HCT116 (cell line): ENCODE measurements around the gene CPNE8. TPM values are rescaled to one million over a fixed set of nuclear protein-coding genes. Genes with fewer than 3 reads are reported as not detected.

Experiments
- ATAC-seq: fragments of 200-7000 bp; cut with Tn5 transposase; 2 replicates; pipeline ENCODE4 v1.9.1; 2020; ENCODE audit warnings: mild to moderate bottlenecking, moderate library complexity
- BruUV-seq: library from RNA; stranded (reverse); fragments of 400-500 nt; replicated peaks from 2 replicates; lab custom pipeline; 2021; lab: Mats Ljungman, UMichigan
- CTCF ChIA-PET: fragments of 300-600 bp; sonication (Branson Sonifier 250); formaldehyde crosslinking; loops from one replicate; lab custom pipeline; 2021; ENCODE audit warnings: antibody characterized with exemption; lab: Charles Lee
- POLR2A ChIA-PET: fragments of 300-600, 350-600 bp; sonication (Branson Sonifier 250); formaldehyde crosslinking; loops from one replicate; lab custom pipeline; 2021; ENCODE audit warnings: antibody characterized with exemption; lab: Charles Lee
- RAD21 ChIA-PET, 2 experiments: fragments of 300-600 bp; sonication (Branson Sonifier 250); formaldehyde crosslinking; loops; one replicate each; lab custom pipeline; 2023; ENCODE audit warnings: low total read pairs in 2 of 2; ENCODE audit not compliant: uncharacterized antibody in 2 of 2, unreplicated experiment in 2 of 2, low non-redundant PET in 1 of 2; lab: Charles Lee
- DNase-seq: peaks from one replicate; pipeline ENCODE4 v3.0.0-alpha.2; 2010; ENCODE audit warnings: low read depth, low spot score
- H2AFZ ChIP-seq: fragments of 200-600 bp; shearing (Covaris generic), sonication (generic); 2 replicates; pipeline ENCODE4 v1.6.1; 2017; ENCODE audit warnings: low read depth, mixed run types, mixed read lengths, antibody characterized with exemption, low read length; ENCODE audit not compliant: poor library complexity, severe bottlenecking
- H3K27ac ChIP-seq: 2 replicates; pipeline ENCODE4 v1.5.1; 2012; ENCODE audit warnings: low read depth, low read length
- H3K27me3 ChIP-seq: fragments of 200-600 bp; sonication (generic); 2 replicates; pipeline ENCODE4 v1.6.1; 2016; ENCODE audit warnings: mixed run types, low read length, mixed read lengths; ENCODE audit not compliant: insufficient read depth
- H3K36me3 ChIP-seq, 2 experiments: fragments of 200-500 bp in 1 of 2; fragments of 200-600 bp in 1 of 2; sonication (Bioruptor generic) in 1 of 2; sonication (generic) in 1 of 2; 2 replicates each; pipeline versions ENCODE4 v1.5.1 to v1.6.1; 2014 to 2016; ENCODE audit warnings: low read length in 2 of 2, inconsistent platforms in 1 of 2, mixed read lengths in 1 of 2, mixed run types in 1 of 2; ENCODE audit not compliant: insufficient read depth in 2 of 2, control insufficient read depth in 1 of 2
- H3K4me1 ChIP-seq, 2 experiments: fragments of 200-600 bp in 1 of 2; sonication (generic) in 1 of 2; 2 replicates each; pipeline versions ENCODE4 v1.5.1 to v1.6.1; 2012 to 2017; ENCODE audit warnings: low read length in 2 of 2, inconsistent platforms in 1 of 2, mild to moderate bottlenecking in 1 of 2, mixed read lengths in 1 of 2, mixed run types in 1 of 2, moderate library complexity in 1 of 2; ENCODE audit not compliant: insufficient read depth in 2 of 2, control insufficient read depth in 1 of 2
- H3K4me2 ChIP-seq: fragments of 200-600 bp; sonication (generic); 2 replicates; pipeline ENCODE4 v1.6.1; 2017; ENCODE audit warnings: mixed run types, low read length, mixed read lengths
- H3K4me3 ChIP-seq, 2 experiments: fragments of 200-600 bp in 1 of 2; sonication (generic) in 1 of 2; replicated peaks in 1 of 2; 2 replicates each; pipeline ENCODE4 v1.5.1; 2011 to 2016; ENCODE audit warnings: low read length in 2 of 2, control low read depth in 1 of 2, low read depth in 1 of 2, mild to moderate bottlenecking in 1 of 2, mixed read lengths in 1 of 2, mixed run types in 1 of 2
- H3K79me2 ChIP-seq: fragments of 200-600 bp; sonication (generic); 2 replicates; pipeline ENCODE4 v1.6.1; 2017; ENCODE audit warnings: mild to moderate bottlenecking, mixed run types, low read length, moderate library complexity, mixed read lengths; ENCODE audit not compliant: insufficient read depth
- H3K9ac ChIP-seq: fragments of 200-600 bp; sonication (generic); 2 replicates; pipeline ENCODE4 v1.6.1; 2016; ENCODE audit warnings: low read length, mixed read lengths
- H3K9me2 ChIP-seq: fragments of 200-600 bp; sonication (generic), shearing (Covaris generic); 2 replicates; pipeline ENCODE4 v1.6.1; 2017; ENCODE audit warnings: mixed run types, mild to moderate bottlenecking, moderate library complexity; ENCODE audit not compliant: insufficient read depth
- H3K9me3 ChIP-seq, 2 experiments: fragments of 200-500 bp in 1 of 2; fragments of 200-600 bp in 1 of 2; sonication (Bioruptor generic) in 1 of 2; sonication (generic) in 1 of 2; 2 replicates each; pipeline ENCODE4 v1.6.1; 2014 to 2017; ENCODE audit warnings: low read length in 2 of 2, mixed read lengths in 2 of 2, inconsistent platforms in 1 of 2, low read depth in 1 of 2, mild to moderate bottlenecking in 1 of 2, mixed run types in 1 of 2, moderate library complexity in 1 of 2; ENCODE audit not compliant: control insufficient read depth in 1 of 2, insufficient read depth in 1 of 2
- H4K20me1 ChIP-seq: fragments of 200-600 bp; sonication (generic), shearing (Covaris generic); 2 replicates; pipeline ENCODE4 v1.6.1; 2017; ENCODE audit warnings: mixed run types, mild to moderate bottlenecking, moderate library complexity; ENCODE audit not compliant: insufficient read depth
- EGR1 ChIP-seq: IDR thresholded peaks from 2 replicates; pipeline ENCODE4 v1.6.1; 2012; ENCODE audit warnings: low read depth
- RAD21 ChIP-seq: IDR thresholded peaks from 2 replicates; pipeline ENCODE4 v1.6.1; 2012; ENCODE audit warnings: low read depth, mild to moderate bottlenecking
- TCF7L2 ChIP-seq: IDR thresholded peaks from 2 replicates; pipeline ENCODE4 v1.7.0; 2011; ENCODE audit warnings: borderline replicate concordance, inconsistent platforms; ENCODE audit not compliant: insufficient read depth, insufficient read length; ENCODE audit errors: extremely low read depth
- YY1 ChIP-seq: IDR thresholded peaks from 2 replicates; pipeline ENCODE4 v1.6.1; 2011; ENCODE audit warnings: low read length, low read depth, moderate library complexity, mild to moderate bottlenecking; ENCODE audit not compliant: insufficient replicate concordance; ENCODE audit errors: extremely low read depth
- ZFX ChIP-seq: fragments of 450-650 bp; IDR thresholded peaks from 2 replicates; pipeline ENCODE4 v1.6.1; 2017
- intact Hi-C: fragments of 100-400 bp; cut with micrococcal nuclease; formaldehyde crosslinking; loops from 2 replicates; pipeline ENCODE4 v1.10.0; 2022
- total RNA-seq: library from RNA; stranded (reverse); gene quantifications from one replicate; pipeline ENCODE4 v1.2.1, GENCODE V29; 2021; ENCODE audit not compliant: unreplicated experiment
- TF ChIP-seq, protein P1 (sequence below): IDR thresholded peaks from 2 replicates; pipeline ENCODE4 v1.6.1; 2011; ENCODE audit warnings: mild to moderate bottlenecking, low read length, moderate library complexity; ENCODE audit not compliant: insufficient replicate concordance; ENCODE audit errors: extremely low read depth
- TF ChIP-seq, protein P2 (sequence below): IDR thresholded peaks from 2 replicates; pipeline ENCODE4 v1.6.1; 2012; ENCODE audit warnings: low read depth
- TF ChIP-seq, protein P3 (sequence below), 3 experiments: fragments of 200-600 bp in 1 of 3; sonication (generic) in 1 of 3; IDR thresholded peaks in 2 of 3; conservative IDR thresholded peaks in 1 of 3; 2 replicates each; pipeline ENCODE4 v1.5.1; 2012 to 2017; ENCODE audit warnings: low read depth in 2 of 3, low read length in 2 of 3, antibody characterized with exemption in 1 of 3, borderline replicate concordance in 1 of 3, control low read depth in 1 of 3, mild to moderate bottlenecking in 1 of 3, mixed read lengths in 1 of 3, mixed run types in 1 of 3, moderate library complexity in 1 of 3; ENCODE audit not compliant: insufficient read depth in 1 of 3
- TF ChIP-seq, protein P4 (sequence below): IDR thresholded peaks from 2 replicates; pipeline ENCODE4 v1.6.1; 2012

Gene CPNE8
- total RNA-seq, 1 experiment from 2014 or later: 14.2 TPM

DNA sequence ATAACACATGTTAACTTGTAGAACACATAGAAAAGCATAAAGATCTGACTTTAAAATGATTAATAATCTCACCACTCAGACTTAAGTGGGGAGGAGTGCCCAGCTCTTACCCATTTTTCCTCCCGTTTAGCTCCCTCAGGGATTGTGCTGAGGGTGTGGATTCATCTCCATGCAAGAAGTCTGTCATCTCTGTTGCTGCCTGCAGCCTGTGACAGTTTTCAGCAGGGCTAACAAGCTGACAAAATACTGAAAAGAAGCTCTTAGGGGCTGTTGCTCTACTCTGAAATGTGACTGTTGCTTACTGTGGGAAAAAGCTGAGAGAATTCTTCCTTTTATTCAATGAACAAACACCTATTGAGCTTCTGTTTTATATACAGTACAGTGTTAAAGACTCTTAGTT is 216.2 kb downstream of the CPNE8 start:
- no peaks in the 10 kb centered on the region for H4K20me1 ChIP-seq
- POLR2A ChIA-PET: no interaction called here
- no peak overlapping the region for H2AFZ ChIP-seq
- H3K4me2 ChIP-seq: no peak overlapping the region
- H3K4me1 ChIP-seq: no peaks in the 10 kb centered on the region
- DNase-seq (no peak), ATAC-seq (no peak)
- H3K9ac ChIP-seq: no peak overlapping the region
- RAD21 ChIA-PET: no interaction called here
- H3K9me3 ChIP-seq: no peaks in the 10 kb centered on the region
- TF ChIP-seq, protein P1, sequence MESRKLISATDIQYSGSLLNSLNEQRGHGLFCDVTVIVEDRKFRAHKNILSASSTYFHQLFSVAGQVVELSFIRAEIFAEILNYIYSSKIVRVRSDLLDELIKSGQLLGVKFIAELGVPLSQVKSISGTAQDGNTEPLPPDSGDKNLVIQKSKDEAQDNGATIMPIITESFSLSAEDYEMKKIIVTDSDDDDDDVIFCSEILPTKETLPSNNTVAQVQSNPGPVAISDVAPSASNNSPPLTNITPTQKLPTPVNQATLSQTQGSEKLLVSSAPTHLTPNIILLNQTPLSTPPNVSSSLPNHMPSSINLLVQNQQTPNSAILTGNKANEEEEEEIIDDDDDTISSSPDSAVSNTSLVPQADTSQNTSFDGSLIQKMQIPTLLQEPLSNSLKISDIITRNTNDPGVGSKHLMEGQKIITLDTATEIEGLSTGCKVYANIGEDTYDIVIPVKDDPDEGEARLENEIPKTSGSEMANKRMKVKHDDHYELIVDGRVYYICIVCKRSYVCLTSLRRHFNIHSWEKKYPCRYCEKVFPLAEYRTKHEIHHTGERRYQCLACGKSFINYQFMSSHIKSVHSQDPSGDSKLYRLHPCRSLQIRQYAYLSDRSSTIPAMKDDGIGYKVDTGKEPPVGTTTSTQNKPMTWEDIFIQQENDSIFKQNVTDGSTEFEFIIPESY: no peak
- TF ChIP-seq EGR1: no peak
- TF ChIP-seq YY1: no peak
- no peak for TF ChIP-seq RAD21
- TF ChIP-seq, protein P2, sequence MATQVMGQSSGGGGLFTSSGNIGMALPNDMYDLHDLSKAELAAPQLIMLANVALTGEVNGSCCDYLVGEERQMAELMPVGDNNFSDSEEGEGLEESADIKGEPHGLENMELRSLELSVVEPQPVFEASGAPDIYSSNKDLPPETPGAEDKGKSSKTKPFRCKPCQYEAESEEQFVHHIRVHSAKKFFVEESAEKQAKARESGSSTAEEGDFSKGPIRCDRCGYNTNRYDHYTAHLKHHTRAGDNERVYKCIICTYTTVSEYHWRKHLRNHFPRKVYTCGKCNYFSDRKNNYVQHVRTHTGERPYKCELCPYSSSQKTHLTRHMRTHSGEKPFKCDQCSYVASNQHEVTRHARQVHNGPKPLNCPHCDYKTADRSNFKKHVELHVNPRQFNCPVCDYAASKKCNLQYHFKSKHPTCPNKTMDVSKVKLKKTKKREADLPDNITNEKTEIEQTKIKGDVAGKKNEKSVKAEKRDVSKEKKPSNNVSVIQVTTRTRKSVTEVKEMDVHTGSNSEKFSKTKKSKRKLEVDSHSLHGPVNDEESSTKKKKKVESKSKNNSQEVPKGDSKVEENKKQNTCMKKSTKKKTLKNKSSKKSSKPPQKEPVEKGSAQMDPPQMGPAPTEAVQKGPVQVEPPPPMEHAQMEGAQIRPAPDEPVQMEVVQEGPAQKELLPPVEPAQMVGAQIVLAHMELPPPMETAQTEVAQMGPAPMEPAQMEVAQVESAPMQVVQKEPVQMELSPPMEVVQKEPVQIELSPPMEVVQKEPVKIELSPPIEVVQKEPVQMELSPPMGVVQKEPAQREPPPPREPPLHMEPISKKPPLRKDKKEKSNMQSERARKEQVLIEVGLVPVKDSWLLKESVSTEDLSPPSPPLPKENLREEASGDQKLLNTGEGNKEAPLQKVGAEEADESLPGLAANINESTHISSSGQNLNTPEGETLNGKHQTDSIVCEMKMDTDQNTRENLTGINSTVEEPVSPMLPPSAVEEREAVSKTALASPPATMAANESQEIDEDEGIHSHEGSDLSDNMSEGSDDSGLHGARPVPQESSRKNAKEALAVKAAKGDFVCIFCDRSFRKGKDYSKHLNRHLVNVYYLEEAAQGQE: no peak
- TF ChIP-seq, protein P3, sequence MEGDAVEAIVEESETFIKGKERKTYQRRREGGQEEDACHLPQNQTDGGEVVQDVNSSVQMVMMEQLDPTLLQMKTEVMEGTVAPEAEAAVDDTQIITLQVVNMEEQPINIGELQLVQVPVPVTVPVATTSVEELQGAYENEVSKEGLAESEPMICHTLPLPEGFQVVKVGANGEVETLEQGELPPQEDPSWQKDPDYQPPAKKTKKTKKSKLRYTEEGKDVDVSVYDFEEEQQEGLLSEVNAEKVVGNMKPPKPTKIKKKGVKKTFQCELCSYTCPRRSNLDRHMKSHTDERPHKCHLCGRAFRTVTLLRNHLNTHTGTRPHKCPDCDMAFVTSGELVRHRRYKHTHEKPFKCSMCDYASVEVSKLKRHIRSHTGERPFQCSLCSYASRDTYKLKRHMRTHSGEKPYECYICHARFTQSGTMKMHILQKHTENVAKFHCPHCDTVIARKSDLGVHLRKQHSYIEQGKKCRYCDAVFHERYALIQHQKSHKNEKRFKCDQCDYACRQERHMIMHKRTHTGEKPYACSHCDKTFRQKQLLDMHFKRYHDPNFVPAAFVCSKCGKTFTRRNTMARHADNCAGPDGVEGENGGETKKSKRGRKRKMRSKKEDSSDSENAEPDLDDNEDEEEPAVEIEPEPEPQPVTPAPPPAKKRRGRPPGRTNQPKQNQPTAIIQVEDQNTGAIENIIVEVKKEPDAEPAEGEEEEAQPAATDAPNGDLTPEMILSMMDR (IDR thresholded peaks at IDR 0.05 in 2 of 3, conservative IDR thresholded peaks at IDR 0.05 in 1 of 3; ENCODE audit: borderline replicate concordance in 1 of 3, insufficient read depth in 1 of 3, low read depth in 2 of 3, low read length in 2 of 3): no peak
- TF ChIP-seq, protein P4, sequence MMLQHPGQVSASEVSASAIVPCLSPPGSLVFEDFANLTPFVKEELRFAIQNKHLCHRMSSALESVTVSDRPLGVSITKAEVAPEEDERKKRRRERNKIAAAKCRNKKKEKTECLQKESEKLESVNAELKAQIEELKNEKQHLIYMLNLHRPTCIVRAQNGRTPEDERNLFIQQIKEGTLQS: no peak
- no peak for TF ChIP-seq ZFX
- TF ChIP-seq TCF7L2: no peak
- no peaks in the 10 kb centered on the region for H3K36me3 ChIP-seq
- H3K79me2 ChIP-seq: no peaks in the 10 kb centered on the region
- intact Hi-C loops: no loop called here
- H3K27ac ChIP-seq: no peak overlapping the region
- CTCF ChIA-PET: no interaction called here
- BruUV-seq: no TSS peak
- no peak overlapping the region for H3K4me3 ChIP-seq
- no peaks in the 10 kb centered on the region for H3K9me2 ChIP-seq
- no peaks in the 10 kb centered on the region for H3K27me3 ChIP-seq
